Endothelial cell of umbilical vein (primary cell): Measurements from ENCODE around the gene PDLIM5. TPM values are rescaled to one million over a fixed set of nuclear protein-coding genes. Genes with fewer than 3 reads are reported as not detected.

Experiments
- BruUV-seq: library from RNA; stranded (reverse); fragments of 400-500 nt; replicated peaks from 2 replicates; lab custom pipeline; 2021; lab: Mats Ljungman, UMichigan
- CTCF ChIA-PET: fragments of 300-600, 350-600 bp; sonication (Branson Sonifier 250); formaldehyde crosslinking; loops from one replicate; lab custom pipeline; 2021; ENCODE audit warnings: antibody characterized with exemption, inconsistent platforms; lab: Charles Lee
- POLR2A ChIA-PET: fragments of 300-600, 350-600 bp; sonication (Branson Sonifier 250); formaldehyde crosslinking; loops from one replicate; lab custom pipeline; 2021; ENCODE audit warnings: antibody characterized with exemption, inconsistent platforms; lab: Charles Lee
- DNase-seq: peaks from one replicate; pipeline ENCODE4 v3.0.0-alpha.2; 2011; ENCODE audit warnings: low read depth, low spot score
- FAIRE-seq: peaks from 2 replicates; lab custom pipeline; 2011; peaks lifted over from hg19 to GRCh38; lab: Jason Lieb, UNC
- H2AFZ ChIP-seq: 2 replicates; pipeline ENCODE4 v1.6.0; 2012; ENCODE audit warnings: low read depth, low read length, control low read depth, inconsistent platforms
- H3K27ac ChIP-seq: 2 replicates; pipeline ENCODE4 v1.5.1; 2011; ENCODE audit warnings: low read depth, mild to moderate bottlenecking, control low read depth, low read length, moderate library complexity; ENCODE audit not compliant: insufficient read depth
- H3K27me3 ChIP-seq, 2 experiments: 2 replicates each; pipeline versions ENCODE4 v1.6.0 to v1.6.1; 2011; ENCODE audit warnings: low read length in 2 of 2, mixed read lengths in 1 of 2; ENCODE audit not compliant: control insufficient read depth in 2 of 2, insufficient read depth in 2 of 2
- H3K36me3 ChIP-seq, 2 experiments: 2 replicates in 1 of 2; 3 replicates in 1 of 2; pipeline ENCODE4 v1.5.1; 2011; ENCODE audit warnings: low read length in 2 of 2, mild to moderate bottlenecking in 1 of 2, moderate library complexity in 1 of 2; ENCODE audit not compliant: control insufficient read depth in 2 of 2, insufficient read depth in 2 of 2; ENCODE audit errors: extremely low read depth in 1 of 2
- H3K4me1 ChIP-seq: 3 replicates; pipeline ENCODE4 v1.5.1; 2011; ENCODE audit warnings: mild to moderate bottlenecking, low read length; ENCODE audit not compliant: control insufficient read depth, insufficient read depth; ENCODE audit errors: extremely low read depth
- H3K4me2 ChIP-seq: 2 replicates; pipeline ENCODE4 v1.6.1; 2011; ENCODE audit warnings: low read length, control low read depth, mixed read lengths; ENCODE audit not compliant: insufficient read depth
- H3K4me3 ChIP-seq, 3 experiments: fragments of 200-600 bp in 1 of 3; sonication (generic), shearing (Covaris generic) in 1 of 3; replicated peaks in 1 of 3; 2 replicates each; pipeline ENCODE4 v1.5.1; 2011 to 2016; ENCODE audit warnings: control low read depth in 3 of 3, low read length in 3 of 3, mild to moderate bottlenecking in 2 of 3, inconsistent platforms in 1 of 3, low read depth in 1 of 3, moderate library complexity in 1 of 3; ENCODE audit not compliant: insufficient read depth in 1 of 3
- H3K79me2 ChIP-seq: 2 replicates; pipeline ENCODE4 v1.6.0; 2012; ENCODE audit warnings: low read length, inconsistent platforms; ENCODE audit not compliant: control insufficient read depth, insufficient read depth
- H3K9ac ChIP-seq: replicated peaks from 2 replicates; pipeline ENCODE3; 2011; ENCODE audit warnings: low read length, control low read depth; ENCODE audit not compliant: insufficient read depth; ENCODE audit errors: extremely low read depth
- H3K9me1 ChIP-seq: replicated peaks from 3 replicates; pipeline ENCODE4 v1.6.0; 2011; ENCODE audit warnings: mild to moderate bottlenecking, low read length; ENCODE audit not compliant: control insufficient read depth, insufficient read depth; ENCODE audit errors: extremely low read depth
- H3K9me3 ChIP-seq: replicated peaks from 2 replicates; pipeline ENCODE4 v1.5.1; 2012; ENCODE audit warnings: low read length, inconsistent platforms; ENCODE audit not compliant: control insufficient read depth, insufficient read depth
- H4K20me1 ChIP-seq: replicated peaks from 2 replicates; pipeline ENCODE3; 2011; ENCODE audit warnings: mild to moderate bottlenecking, low read length; ENCODE audit not compliant: control insufficient read depth, insufficient read depth; ENCODE audit errors: extremely low read depth
- EZH2 ChIP-seq: IDR thresholded peaks from 2 replicates; pipeline ENCODE4 v1.6.1; 2012; ENCODE audit warnings: borderline replicate concordance, low read depth, mild to moderate bottlenecking, moderate library complexity, low read length, inconsistent platforms; ENCODE audit not compliant: severe bottlenecking
- FOS ChIP-seq: IDR thresholded peaks from 2 replicates; pipeline ENCODE4 v1.6.1; 2011; ENCODE audit warnings: mild to moderate bottlenecking, low read length, moderate library complexity, borderline replicate concordance; ENCODE audit not compliant: insufficient read depth
- GATA2 ChIP-seq: IDR thresholded peaks from 2 replicates; pipeline ENCODE4 v1.7.0; 2011; ENCODE audit warnings: low read depth, mild to moderate bottlenecking, moderate library complexity, mixed read lengths, low read length; ENCODE audit not compliant: insufficient read length, insufficient read depth
- JUN ChIP-seq: IDR thresholded peaks from 2 replicates; pipeline ENCODE4 v1.6.1; 2011; ENCODE audit warnings: borderline replicate concordance, low read depth; ENCODE audit not compliant: insufficient read length, insufficient read depth
- MYC ChIP-seq: IDR thresholded peaks from one replicate; pipeline ENCODE4 v1.6.1; 2011; ENCODE audit warnings: mild to moderate bottlenecking, low read depth, low read length
- POLR2A ChIP-seq: IDR thresholded peaks from 2 replicates; pipeline ENCODE4 v1.6.1; 2012; ENCODE audit warnings: low read depth, mild to moderate bottlenecking, control low read depth, low read length
- POLR2AphosphoS5 ChIP-seq: IDR thresholded peaks from 2 replicates; pipeline ENCODE4 v1.6.1; 2012; ENCODE audit warnings: low read depth, mild to moderate bottlenecking, control low read depth, low read length, moderate library complexity; ENCODE audit not compliant: insufficient read depth
- dilution Hi-C: fragments of 300-500 bp; cut with MboI; formaldehyde crosslinking; loops from one replicate; pipeline ENCODE4 v1.15.0; 2019; ENCODE audit warnings: low sequenced_read_pairs; ENCODE audit not compliant: extremely low pct_ligation_motif_present
- intact Hi-C: fragments of 100-400 bp; cut with micrococcal nuclease; formaldehyde crosslinking; loops from one replicate; pipeline ENCODE4 v1.10.0; 2022
- polyA plus RNA-seq, 4 experiments: library from polyadenylated mRNA; depleted of rRNA in 3 of 4; stranded (reverse) in 3 of 4; unstranded in 1 of 4; fragments of >200 nt; gene quantifications; 2 replicates each; pipeline versions ENCODE4 v1.2.1 to v1.2.3, GENCODE V29; 2011 to 2012; ENCODE audit warnings: missing spikeins in 1 of 4
- total RNA-seq: library from RNA; stranded (reverse); gene quantifications from 2 replicates; pipeline ENCODE4 v1.2.3, GENCODE V29; 2021
- TF ChIP-seq, protein P1 (sequence below), 2 donors: IDR thresholded peaks; 1 replicate in 1 of 2; 2 replicates in 1 of 2; pipeline ENCODE4 v1.5.1; 2011; ENCODE audit warnings: low read length in 2 of 2, mild to moderate bottlenecking in 2 of 2, moderate library complexity in 2 of 2, control low read depth in 1 of 2, inconsistent platforms in 1 of 2, low read depth in 1 of 2; ENCODE audit not compliant: insufficient read depth in 1 of 2; ENCODE audit errors: extremely low read depth in 1 of 2
- TF ChIP-seq, protein P2 (sequence below): IDR thresholded peaks from 2 replicates; pipeline ENCODE4 v1.6.1; 2011; ENCODE audit not compliant: insufficient read depth, insufficient read length

The PDLIM5 gene
- total and polyA plus RNA-seq, 2 donors (not counting 3 experiments of a cell fraction or from before 2014, with no cell fraction given): 243 to 310 TPM

DNA sequence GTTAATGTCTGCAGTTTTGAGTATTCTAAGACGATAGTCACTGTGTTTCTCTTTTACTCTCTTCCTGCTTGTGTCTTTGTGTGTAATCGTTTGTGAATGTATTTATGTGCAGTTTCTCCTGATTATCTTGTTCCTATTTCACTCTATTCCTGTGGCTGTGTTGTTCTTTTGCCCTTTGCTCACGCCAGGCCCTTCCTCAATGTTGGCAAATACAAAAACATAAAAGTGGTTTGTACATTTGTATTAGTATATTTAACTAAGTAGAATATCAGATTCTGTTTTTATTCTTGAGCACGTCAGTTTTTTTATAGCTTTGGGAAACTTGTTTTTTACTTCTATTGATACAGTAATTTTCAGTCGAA, 198.4 kb downstream of the PDLIM5 start:
- CTCF ChIA-PET: no interaction called here

More for the DNA sequence above, 198.4 kb downstream of the PDLIM5 start:
- peak; percentile 46 for DNase-seq
- POLR2A ChIA-PET: no interaction called here
- FAIRE-seq: no peak
- Histone ChIP-seq H3K4me1 (peaks cover 16% of the 10 kb centered on the region), H4K20me1 (no peaks in the 10 kb centered on the region), H3K27ac (peak overlapping the region; percentile 26), H2AFZ (no peak overlapping the region), H3K36me3 (peaks cover 2 to 27% of the 10 kb centered on the region in 2 experiments), H3K79me2 (peaks cover 5% of the 10 kb centered on the region), H3K9ac (no peak overlapping the region), H3K4me2 (peak overlapping the region; percentile 34), H3K9me1 (no peaks in the 10 kb centered on the region), H3K9me3 (no peaks in the 10 kb centered on the region), H3K4me3 (no peak overlapping the region), H3K27me3 (no peaks in the 10 kb centered on the region)
- TF ChIP-seq POLR2AphosphoS5 (no peak), GATA2 (no peak), JUN (no peak), FOS (no peak), EZH2 (no peak), MYC (no peak), POLR2A (no peak)
- TF ChIP-seq, protein P1, sequence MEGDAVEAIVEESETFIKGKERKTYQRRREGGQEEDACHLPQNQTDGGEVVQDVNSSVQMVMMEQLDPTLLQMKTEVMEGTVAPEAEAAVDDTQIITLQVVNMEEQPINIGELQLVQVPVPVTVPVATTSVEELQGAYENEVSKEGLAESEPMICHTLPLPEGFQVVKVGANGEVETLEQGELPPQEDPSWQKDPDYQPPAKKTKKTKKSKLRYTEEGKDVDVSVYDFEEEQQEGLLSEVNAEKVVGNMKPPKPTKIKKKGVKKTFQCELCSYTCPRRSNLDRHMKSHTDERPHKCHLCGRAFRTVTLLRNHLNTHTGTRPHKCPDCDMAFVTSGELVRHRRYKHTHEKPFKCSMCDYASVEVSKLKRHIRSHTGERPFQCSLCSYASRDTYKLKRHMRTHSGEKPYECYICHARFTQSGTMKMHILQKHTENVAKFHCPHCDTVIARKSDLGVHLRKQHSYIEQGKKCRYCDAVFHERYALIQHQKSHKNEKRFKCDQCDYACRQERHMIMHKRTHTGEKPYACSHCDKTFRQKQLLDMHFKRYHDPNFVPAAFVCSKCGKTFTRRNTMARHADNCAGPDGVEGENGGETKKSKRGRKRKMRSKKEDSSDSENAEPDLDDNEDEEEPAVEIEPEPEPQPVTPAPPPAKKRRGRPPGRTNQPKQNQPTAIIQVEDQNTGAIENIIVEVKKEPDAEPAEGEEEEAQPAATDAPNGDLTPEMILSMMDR (IDR thresholded peaks at IDR 0.05; ENCODE audit: extremely low read depth in 1 of 2, insufficient read depth in 1 of 2, low read depth in 1 of 2, low read length in 2 of 2): no peak
- TF ChIP-seq, protein P2, sequence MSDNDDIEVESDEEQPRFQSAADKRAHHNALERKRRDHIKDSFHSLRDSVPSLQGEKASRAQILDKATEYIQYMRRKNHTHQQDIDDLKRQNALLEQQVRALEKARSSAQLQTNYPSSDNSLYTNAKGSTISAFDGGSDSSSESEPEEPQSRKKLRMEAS: no peak
- dilution Hi-C loops: no loop called here
- intact Hi-C loops: no loop called here
- BruUV-seq: no TSS peak
